GM23338 (cell line): ENCODE data around the gene HHIP.

Experiments used
- CTCF ChIP-seq, 2 experiments: fragments of 200-600 bp in 1 of 2; sonication (generic) in 1 of 2; conservative IDR thresholded peaks; 2 replicates each; pipeline versions ENCODE4 v1.5.1 to v1.6.1; 2016 to 2017; ENCODE audit warnings: antibody characterized with exemption in 2 of 2, low read depth in 2 of 2, mild to moderate bottlenecking in 2 of 2, moderate library complexity in 1 of 2
- POLR2AphosphoS5 ChIP-seq: IDR thresholded peaks from 2 replicates; pipeline ENCODE4 v1.6.1; 2016; ENCODE audit warnings: antibody characterized with exemption, low read depth

GRCh38 chr4:144685911-144686310, 40.0 kb downstream of the HHIP start:
- TF ChIP-seq POLR2AphosphoS5 (no peak), CTCF (conservative IDR thresholded peaks at IDR 0.05; ENCODE audit: low read depth in 2 of 2) (no peak)
